ENCODE data around the gene NOS3. TPM values are rescaled to one million over a fixed set of nuclear protein-coding genes. Genes with fewer than 3 reads are reported as not detected.
"Not testable (repeated sequence)": the region's sequence is repeated elsewhere in the genome, so short reads cannot be mapped to it uniquely, and the experiment has no call there.

Gene NOS3
- total RNA-seq, 1 experiment from 2014 or later, result not detected

- in situ Hi-C loops (cut with HindIII; ENCODE audit: low pct_unique_long_range_greater_than_20kb, low sequenced_read_pairs), result no loop called here
- no peak for DNase-seq (ENCODE audit: low read depth, low spot score)
Observed at GRCh38 chr7:151006590-151007300, 15.9 kb downstream of the NOS3 start.

- DNase-seq (ENCODE audit: low read depth, low spot score), result no peak
Observed at GRCh38 chr7:151007469-151007898, 16.7 kb downstream of the NOS3 start.

GRCh38 chr7:151008143-151008510, 17.3 kb downstream of the NOS3 start:
- no peak for DNase-seq (ENCODE audit: low read depth, low spot score)
- in situ Hi-C loops (cut with HindIII; ENCODE audit: low pct_unique_long_range_greater_than_20kb, low sequenced_read_pairs), result no loop called here

More at GRCh38 chr7:151007469-151007898, 16.7 kb downstream of the NOS3 start:
- in situ Hi-C loops (cut with HindIII; ENCODE audit: low pct_unique_long_range_greater_than_20kb, low sequenced_read_pairs), result no loop called here

- DNase-seq (ENCODE audit: low read depth, low spot score), result no peak
- in situ Hi-C loops (cut with HindIII; ENCODE audit: low pct_unique_long_range_greater_than_20kb, low sequenced_read_pairs), result no loop called here
Observed at GRCh38 chr7:151008511-151009323, 17.9 kb downstream of the NOS3 start.

- DNase-seq (ENCODE audit: low read depth, low spot score), result no peak
- in situ Hi-C loops (cut with HindIII; ENCODE audit: low pct_unique_long_range_greater_than_20kb, low sequenced_read_pairs), result no loop called here
Observed at GRCh38 chr7:151009327-151010036, 18.7 kb downstream of the NOS3 start.

GRCh38 chr7:151010037-151010306, 19.2 kb downstream of the NOS3 start:
- in situ Hi-C loops (cut with HindIII; ENCODE audit: low pct_unique_long_range_greater_than_20kb, low sequenced_read_pairs), result no loop called here

GRCh38 chr7:151010307-151011096, 19.7 kb downstream of the NOS3 start:
- no peak for DNase-seq (ENCODE audit: low read depth, low spot score)
- in situ Hi-C loops (cut with HindIII; ENCODE audit: low pct_unique_long_range_greater_than_20kb, low sequenced_read_pairs), result no loop called here

More at GRCh38 chr7:151010037-151010306, 19.2 kb downstream of the NOS3 start:
- DNase-seq (ENCODE audit: low read depth, low spot score), result no peak

DNA sequence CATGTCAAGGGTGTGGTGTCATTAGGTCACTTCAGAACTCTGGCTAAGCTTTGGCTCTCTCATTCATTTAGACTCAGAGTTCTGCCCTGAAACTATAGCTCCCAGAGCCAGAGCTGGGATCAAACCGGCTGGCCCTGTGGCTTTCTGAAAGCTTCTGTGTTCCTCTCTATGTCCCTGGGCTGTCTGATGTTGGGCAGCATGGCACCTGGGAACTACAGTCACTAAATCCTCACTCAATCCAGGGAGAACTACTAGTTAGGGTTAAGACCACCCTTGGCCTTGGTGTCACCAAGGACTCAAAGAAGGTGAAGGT, 20.2 kb downstream of the NOS3 start:
- in situ Hi-C loops (cut with HindIII; ENCODE audit: low pct_unique_long_range_greater_than_20kb, low sequenced_read_pairs), result no loop called here
- DNase-seq (ENCODE audit: low read depth, low spot score), result no peak

- in situ Hi-C loops (cut with HindIII; ENCODE audit: low pct_unique_long_range_greater_than_20kb, low sequenced_read_pairs); DNase-seq (ENCODE audit: low read depth, low spot score): not testable (repeated sequence)
Observed at GRCh38 chr7:151011616-151012015, 20.8 kb downstream of the NOS3 start.

GRCh38 chr7:151012031-151012692, 21.3 kb downstream of the NOS3 start:
- in situ Hi-C loops (cut with HindIII; ENCODE audit: low pct_unique_long_range_greater_than_20kb, low sequenced_read_pairs), result no loop called here
- no peak for DNase-seq (ENCODE audit: low read depth, low spot score)

DNA sequence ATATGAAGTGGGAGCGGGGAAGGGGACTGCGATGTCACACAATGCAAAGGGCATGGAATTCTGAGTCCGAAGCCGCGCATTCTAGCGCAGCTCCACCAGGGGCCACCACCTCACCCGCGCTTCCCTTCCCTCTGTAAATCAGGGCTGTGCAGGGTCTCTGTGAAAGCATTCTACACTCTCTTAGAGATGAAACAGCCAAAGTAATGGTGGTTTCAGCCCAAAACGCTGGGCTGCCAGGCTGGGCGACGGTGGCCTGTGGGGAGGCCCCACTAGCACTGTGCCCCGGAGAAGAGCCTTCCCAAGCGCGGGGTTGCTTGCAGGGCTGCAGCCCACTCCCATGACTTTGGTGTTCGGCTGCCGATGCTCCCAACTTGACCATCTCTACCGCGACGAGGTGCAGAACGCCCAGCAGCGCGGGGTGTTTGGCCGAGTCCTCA, 22.1 kb downstream of the NOS3 start:
- DNase-seq (ENCODE audit: low read depth, low spot score), result peak; percentile 66
- in situ Hi-C loops (cut with HindIII; ENCODE audit: low pct_unique_long_range_greater_than_20kb, low sequenced_read_pairs), result no loop called here

DNA sequence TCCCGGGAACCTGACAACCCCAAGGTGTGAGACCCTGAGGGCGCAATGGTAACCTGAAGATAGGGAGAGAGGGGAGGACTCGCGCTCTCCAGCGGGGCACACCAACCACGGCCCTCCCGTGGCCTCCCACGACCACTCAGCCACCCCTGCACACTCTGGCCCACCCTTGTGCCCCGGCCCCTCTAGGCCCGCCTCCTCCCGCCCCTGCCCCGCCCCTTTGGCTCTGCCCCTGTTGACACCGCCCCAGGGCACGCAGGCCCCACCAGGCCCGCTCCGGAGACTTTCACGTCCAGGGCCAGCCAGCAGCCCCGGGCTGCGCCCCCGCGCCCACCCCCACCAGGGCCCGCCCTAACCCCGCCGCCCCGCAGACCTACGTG, 22.5 kb downstream of the NOS3 start:
- in situ Hi-C loops (cut with HindIII; ENCODE audit: low pct_unique_long_range_greater_than_20kb, low sequenced_read_pairs), result no loop called here
- no peak for DNase-seq (ENCODE audit: low read depth, low spot score)

- no peak for DNase-seq (ENCODE audit: low read depth, low spot score)
- in situ Hi-C loops (cut with HindIII; ENCODE audit: low pct_unique_long_range_greater_than_20kb, low sequenced_read_pairs), result no loop called here
Observed at GRCh38 chr7:151013733-151014497, 23.1 kb downstream of the NOS3 start.

DNA sequence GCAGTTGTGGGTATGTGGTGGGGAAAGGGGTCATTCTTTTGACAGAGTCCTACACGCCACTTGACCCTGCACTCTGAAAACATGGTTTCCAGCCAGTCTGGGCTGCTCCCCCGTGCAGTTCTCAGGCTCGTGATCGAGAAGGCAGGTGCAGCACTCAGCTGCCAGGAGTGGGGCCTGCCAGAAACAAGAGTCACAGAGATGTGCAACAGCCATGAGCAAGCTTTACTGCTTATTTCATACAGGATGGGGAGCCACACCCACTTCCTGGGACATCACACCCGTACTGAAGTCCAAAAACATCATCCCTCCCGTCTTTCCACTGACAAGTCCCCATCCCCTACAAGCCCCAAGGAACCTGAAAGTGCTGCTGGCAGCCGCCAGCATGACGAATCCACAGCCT, 24.1 kb downstream of the NOS3 start:
- no peak for DNase-seq (ENCODE audit: low read depth, low spot score)
- in situ Hi-C loops (cut with HindIII; ENCODE audit: low pct_unique_long_range_greater_than_20kb, low sequenced_read_pairs), result no loop called here

GRCh38 chr7:151015967-151016366, 25.1 kb downstream of the NOS3 start:
- no peak for DNase-seq (ENCODE audit: low read depth, low spot score)
- in situ Hi-C loops (cut with HindIII; ENCODE audit: low pct_unique_long_range_greater_than_20kb, low sequenced_read_pairs), result no loop called here

- DNase-seq (ENCODE audit: low read depth, low spot score), result no peak
- in situ Hi-C loops (cut with HindIII; ENCODE audit: low pct_unique_long_range_greater_than_20kb, low sequenced_read_pairs), result no loop called here
Observed at GRCh38 chr7:151016505-151016904, 25.7 kb downstream of the NOS3 start.

DNA sequence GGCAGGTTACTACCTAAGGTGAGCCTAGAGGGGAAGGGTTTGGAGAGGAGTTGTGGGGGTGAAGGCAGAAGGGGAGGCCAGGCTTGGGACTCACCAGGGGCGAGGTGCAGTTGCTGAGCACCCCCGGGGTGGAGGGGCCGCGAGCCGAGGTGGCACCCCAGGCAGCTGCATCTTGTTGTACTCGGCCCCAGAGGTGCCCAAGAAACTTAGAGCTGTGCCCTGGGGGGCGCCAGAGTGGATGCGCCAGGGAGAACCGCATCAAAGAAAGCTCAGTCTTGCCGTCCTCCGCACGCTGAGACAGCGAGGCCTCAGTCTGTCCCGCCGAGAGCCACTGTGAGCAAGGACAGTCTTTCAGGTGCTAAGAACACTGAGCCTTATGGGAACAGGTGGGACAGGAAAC, 26.1 kb downstream of the NOS3 start:
- DNase-seq (ENCODE audit: low read depth, low spot score), result no peak

More for the DNA sequence above, 26.1 kb downstream of the NOS3 start:
- in situ Hi-C loops (cut with HindIII; ENCODE audit: low pct_unique_long_range_greater_than_20kb, low sequenced_read_pairs), result no loop called here

All from SK-MEL-5 (cell line).